Measurements from ENCODE around the gene RGS5.
"Not testable (repeated sequence)": the region's sequence is repeated elsewhere in the genome, so short reads cannot be mapped to it uniquely, and the experiment has no call there.

The RGS5 gene, protein sequence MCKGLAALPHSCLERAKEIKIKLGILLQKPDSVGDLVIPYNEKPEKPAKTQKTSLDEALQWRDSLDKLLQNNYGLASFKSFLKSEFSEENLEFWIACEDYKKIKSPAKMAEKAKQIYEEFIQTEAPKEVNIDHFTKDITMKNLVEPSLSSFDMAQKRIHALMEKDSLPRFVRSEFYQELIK

DNA sequence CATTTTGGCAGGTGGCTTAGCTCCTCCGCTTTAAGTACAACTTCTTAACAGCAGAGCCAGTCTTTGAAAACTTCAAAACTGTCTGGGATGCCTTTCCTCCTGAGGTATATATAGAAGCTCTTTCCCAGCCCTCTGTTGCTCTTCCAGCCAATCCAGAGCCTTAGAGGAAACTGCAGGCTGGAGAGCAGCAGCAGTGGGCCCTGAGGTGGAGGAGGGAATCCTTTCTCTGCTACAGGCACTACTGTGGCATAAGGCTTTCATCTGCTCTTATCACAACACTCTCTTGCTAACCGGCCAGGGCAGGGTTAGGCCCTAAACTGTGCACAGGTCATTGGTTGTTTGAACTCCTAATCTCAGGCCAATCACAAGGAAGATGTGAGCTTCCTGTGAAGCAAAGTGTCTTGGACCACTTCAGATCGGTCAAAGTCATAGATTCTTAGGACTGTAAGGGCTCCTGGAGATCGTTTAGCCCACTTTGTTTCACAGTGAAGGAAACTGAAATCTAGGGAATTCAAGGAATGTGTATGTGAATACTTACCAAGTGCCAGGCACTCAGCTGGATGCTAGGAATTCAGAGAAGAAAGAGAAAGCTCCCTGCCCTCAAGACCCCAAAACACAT lies at the start of gene RGS5:
Gene RGS5, minus strand, starts transcription at position 84 of the 619 bp plus-strand sequence. Its CDS starts 81 bp downstream, at position 3.
- peak; percentile 55 for DNase-seq

DNA sequence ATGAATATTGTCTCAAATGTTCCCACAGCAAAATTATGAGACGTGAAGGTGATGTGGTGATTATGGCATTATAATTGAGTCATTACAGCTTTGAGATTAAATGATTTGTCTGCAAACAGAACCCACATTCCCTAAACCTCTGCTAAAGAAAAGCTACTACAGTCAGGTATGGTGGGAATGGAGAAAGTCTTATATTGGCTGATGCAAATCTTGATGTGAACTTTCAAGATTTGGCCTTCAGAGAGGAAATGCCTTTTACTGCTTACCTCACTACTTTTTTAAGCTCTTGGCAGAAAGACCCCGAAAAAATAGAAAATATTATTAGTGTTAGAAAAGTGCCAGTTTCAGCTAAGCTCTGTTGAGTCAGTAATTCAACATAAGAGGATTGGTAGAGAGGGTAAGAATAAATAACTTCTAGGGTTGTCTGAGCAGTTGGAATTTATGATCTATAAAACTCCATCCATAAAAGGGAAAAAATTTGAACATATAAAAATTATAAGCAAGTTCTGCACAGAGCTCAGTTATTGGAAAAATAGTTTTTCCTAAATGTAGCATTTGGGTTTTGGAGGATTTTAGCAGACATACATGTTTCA lies 47.8 kb upstream of the RGS5 start:
- DNase-seq, result no peak

DNA sequence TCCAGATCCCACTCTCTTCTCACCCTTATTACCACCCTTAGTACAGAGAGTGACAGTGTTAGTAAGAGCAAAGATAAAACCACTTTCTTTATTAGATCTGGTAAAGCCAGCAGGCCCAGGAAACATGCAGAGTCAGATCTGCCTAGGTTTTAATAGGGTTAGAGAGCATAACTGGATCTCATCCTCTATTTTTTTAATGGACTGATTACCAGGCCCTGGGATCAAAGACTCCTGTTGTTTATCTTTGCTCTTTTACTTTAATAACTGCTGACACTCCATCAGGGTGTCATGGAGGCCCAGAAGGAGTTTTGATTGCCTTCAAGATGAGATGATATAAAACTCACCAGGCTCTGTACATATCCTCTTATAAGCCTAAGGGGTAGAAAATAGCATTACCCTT lies 45.3 kb upstream of the RGS5 start:
- DNase-seq, result no peak

DNA sequence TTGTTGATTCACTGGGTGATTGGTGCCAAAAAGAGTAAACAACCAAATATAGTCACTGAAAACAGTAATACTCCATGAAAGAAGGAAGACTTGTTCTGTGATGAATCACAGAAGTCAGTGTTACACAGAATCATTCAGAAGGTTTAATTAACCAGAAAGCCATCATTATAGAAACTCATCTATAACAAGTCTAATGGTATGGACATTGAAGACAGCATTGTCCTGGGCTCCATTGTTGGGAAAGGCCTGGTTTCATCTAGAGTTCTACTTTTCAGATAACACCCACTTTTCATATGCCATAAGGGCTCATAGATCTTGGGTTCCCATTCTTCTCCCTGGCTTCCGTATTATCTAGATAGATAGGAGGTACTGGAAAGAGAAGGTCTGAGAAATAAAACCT lies 41.9 kb upstream of the RGS5 start:
- not testable (repeated sequence) for DNase-seq

DNA sequence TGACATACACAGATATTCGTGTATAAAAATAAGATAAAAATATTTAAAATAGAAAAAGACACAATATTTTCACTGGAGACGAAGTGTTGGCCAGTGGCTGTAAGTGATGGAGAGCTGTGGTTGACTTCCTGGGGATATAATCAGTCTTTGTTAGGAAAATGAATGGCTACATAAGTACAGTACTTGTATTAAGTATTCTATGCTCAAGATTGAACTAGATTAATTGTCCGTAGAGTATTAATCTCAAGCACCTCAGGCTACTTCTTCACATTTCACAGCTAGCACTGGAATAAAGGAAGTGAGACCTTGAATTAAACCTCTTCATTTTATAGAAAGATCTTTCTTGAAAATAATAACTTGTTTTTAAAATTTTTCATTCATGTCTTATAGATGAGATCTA lies 39.0 kb upstream of the RGS5 start:
- no peak for DNase-seq

DNA sequence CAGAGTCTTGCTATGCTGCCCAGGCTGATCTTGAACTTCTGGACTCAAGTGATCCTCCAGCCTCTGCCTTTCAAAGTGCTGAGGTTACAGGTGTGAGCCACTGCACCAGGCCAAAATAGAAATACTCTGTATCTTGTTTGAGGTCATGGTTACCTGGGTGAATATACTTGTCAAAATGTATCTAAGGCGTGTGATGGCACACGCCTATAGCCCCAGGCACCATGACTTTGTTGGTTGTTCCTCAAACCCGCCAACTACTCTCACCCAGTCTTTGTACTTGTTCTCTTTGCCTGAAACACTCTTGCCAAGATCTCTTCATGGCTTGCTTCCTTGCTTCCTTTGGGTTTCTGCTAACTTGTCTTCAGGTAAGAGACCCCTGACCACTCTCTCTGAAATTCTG lies 38.0 kb upstream of the RGS5 start:
- DNase-seq, result no peak

DNA sequence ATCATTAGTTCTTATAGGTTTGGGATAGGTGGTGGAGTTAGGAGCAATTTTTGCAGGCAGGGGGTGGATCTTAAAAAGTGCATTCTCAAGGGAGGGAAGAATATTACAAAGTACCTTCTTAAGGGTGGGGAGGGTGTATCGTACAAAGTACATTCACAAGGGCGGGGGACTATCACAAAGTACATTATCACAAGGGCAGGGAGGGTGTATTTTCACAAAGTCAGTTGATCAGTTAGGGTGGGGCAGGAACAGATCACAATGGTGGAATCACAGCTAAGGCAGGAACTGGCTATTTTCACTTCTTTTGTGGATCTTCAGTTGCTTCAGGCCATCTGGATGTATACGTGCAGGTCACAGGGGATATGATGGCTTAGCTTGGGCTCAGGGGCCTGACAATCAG lies 30.9 kb upstream of the RGS5 start:
- DNase-seq, result not testable (repeated sequence)

DNA sequence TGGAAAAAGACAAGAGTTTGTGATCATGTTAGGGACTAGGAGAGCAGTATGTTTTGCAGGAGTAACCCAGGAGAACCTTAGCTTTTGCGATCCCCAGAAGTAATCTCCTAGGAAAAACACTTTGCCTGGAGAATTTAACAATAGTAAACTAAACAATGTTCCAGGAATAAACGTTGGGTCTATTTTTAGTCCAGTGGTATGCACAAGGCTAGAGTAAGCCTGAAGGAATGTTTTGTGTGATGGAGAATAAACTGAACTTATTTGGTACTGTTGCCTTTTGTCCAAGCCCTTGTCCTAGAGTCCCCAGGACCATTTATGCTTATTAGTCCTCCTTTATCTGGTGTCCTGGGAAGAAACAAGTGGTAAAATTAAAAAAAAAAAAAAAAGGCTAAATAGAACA lies 28.7 kb upstream of the RGS5 start:
- DNase-seq, result peak; percentile 77

DNA sequence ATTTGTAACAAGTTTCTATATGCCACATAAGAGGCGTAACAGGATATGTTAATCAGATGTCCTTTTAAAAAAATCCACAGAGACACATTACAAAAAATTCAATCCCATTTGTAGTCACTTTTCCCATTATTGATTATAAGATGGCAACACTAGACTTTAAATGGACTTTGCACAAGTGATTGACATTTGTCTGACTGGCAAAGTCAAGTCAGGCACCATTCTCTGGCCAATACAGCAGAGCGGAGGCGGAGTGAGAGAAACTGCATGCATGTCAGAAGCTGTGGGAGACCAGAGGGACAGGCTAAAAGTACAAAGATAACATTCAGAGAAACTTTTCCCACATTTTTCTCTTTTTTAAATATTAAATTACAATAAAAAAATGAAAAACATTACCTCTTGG lies 28.1 kb upstream of the RGS5 start:
- no peak for DNase-seq

DNA sequence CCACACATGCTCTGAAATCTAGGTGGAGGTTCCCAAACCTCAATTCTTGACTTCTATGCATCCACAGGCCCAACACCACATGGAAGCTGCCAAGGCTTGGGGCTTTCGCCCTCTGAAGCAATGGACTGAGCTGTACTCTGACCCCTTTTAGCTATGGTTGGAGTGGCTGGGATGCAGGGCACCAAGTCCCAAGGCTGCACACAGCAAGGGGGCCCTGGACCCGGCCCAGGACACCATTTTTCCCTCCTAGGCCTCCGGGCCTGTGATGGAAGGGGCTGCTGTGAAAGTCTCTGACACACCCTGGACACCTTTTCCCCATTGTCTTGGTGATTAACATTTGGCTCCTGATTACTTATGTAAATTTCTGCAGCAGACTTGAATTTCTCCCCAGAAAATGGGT lies 25.6 kb upstream of the RGS5 start:
- DNase-seq, result not testable (repeated sequence)

DNA sequence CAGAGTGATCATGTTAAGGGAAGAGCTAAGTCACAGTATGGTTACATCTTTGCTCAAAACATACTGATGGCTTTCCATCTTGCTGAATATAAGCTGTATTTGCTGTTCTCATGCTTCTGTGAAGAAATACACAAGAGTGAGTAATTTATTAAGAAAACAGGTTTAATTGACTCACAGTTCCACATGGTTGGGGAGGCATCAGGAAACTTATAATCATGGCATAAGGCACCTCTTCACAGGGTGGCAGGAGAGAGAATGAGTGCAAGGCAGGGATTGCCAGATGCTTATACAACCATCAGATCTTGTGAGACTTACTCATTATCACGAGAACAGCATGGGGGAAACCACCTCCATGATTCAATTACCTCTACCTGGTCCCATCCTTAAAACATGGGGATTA lies 24.4 kb upstream of the RGS5 start:
- DNase-seq, result peak; percentile 19

DNA sequence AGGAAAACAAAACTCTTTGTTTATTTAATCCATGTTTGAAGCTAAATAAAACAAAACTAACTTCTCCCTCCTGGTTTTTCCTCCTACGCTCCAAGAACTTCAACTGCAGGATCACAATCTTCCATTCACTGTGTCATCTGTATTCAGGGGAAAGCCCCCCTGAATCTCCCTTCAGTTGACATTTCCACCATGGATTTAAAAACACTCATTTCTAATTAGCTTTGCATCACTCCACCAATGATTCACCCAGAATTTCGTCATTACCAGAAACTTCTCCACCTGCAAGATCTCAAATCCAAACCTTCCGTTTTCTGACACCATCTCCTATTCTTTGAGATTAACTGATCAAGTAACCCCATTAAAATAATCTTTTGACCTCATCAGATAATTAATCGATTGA lies 10.9 kb upstream of the RGS5 start:
- DNase-seq, result no peak

DNA sequence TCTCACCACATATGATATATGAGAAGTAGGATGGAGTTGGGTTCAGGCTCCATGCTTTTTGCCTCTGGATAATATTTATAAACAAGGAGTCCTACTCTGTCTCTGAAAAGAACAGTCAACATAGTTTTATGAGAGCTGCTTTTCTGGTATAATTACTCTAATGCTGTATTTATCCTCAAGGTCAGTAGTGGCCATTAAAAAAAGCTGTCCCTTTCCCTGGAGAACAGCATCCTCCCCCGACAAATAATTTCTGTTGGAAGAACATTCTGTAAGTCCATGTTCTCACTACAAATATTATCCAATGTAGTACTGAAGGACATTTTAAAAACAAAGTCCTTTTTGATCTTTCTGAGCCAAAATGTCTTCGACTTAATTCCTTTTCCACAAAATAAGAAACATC lies 9.0 kb upstream of the RGS5 start:
- DNase-seq, result no peak

DNA sequence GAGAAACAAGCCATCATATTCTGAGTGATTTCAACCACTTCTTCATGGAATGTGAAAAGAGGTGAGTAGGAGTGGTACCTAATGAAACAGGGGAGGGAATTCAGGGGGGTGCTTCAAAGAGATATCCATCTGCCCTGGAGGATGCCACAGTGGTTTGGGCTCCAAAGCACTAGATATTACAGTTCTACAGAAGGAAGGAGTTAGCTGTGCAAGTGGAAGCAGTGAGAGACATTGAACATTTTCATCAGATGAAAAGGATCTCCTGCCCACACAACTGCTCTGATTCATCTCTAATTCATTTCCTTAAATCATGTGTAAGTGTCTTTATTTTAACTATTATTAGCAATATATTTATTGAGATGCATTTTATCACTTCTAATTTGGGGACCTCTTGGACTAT lies 2.8 kb upstream of the RGS5 start:
- peak; percentile 27 for DNase-seq

DNA sequence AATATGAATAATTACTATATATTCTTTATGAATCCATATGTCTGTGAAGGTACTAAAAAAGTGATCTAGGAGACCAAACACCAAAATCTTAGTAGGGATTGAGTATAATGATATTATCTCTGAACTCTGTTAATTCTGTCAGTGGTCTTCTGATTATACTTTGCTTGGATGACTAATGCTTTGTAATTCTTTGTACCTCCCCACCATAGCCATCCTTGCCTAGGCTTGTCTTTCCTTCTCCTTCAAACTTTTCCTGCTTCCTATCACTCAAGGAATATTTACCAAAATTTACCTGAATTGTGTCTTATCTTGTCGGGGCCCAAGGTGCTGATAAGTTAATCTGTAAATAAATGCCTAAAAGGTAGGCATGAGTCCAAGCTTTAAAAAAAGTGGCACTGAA lies 845 bp upstream of the RGS5 start:
- DNase-seq, result no peak

DNA sequence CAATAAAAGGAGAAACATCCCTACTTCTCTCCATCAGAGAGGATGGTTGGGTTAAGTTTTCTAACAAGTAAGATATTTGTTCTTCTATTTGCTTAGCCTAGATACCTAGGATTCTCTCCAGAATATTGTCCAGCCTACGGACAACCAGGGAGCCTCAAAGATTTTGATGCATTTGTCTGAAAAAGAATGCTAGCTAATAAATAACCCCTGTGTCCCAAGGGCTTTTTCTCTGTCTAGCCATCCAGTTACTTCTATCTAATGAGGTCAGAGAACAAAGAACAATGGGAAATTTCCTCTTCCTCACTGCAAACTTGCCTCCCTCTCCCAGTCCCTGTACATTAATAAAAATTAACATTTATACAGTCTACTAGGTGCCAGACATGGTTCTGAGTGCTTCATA lies 810 bp downstream of the RGS5 start:
- DNase-seq, result no peak

DNA sequence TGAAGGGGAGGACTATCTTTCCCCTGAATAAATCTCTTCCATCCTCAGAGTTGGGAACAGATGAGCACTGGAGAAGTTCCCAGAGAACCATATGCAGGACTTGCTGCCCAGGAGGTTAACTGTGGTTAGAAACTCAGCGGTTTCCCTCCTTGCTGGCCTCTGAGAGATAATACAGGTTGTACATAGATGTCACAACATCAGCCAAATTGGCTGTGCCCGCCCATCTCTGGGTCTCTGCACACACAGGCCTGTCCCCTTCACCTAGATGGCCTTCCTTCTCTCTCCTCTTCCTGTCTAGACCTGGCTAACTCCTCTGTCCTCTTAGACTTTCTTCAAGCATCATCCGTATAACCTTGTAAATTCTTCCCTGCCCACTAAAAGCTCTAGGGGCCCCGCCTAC lies 5.7 kb downstream of the RGS5 start:
- DNase-seq, result no peak

DNA sequence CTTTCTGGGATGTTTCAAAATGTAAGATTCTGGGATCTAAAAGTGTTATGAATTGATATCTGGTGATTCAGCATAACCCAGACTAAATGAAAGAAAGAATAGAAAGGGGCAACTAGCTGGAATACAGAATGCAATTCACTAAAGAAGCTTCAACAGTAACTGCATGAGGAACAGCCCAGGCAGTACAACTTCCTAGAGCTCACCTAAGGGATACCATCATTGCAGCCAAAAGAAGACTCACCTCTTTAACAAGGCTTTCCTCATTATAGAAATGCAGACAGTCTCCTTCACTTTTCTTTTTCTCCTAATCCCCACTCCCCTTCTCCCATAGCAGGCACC lies 6.3 kb downstream of the RGS5 start:
- no peak for DNase-seq

DNA sequence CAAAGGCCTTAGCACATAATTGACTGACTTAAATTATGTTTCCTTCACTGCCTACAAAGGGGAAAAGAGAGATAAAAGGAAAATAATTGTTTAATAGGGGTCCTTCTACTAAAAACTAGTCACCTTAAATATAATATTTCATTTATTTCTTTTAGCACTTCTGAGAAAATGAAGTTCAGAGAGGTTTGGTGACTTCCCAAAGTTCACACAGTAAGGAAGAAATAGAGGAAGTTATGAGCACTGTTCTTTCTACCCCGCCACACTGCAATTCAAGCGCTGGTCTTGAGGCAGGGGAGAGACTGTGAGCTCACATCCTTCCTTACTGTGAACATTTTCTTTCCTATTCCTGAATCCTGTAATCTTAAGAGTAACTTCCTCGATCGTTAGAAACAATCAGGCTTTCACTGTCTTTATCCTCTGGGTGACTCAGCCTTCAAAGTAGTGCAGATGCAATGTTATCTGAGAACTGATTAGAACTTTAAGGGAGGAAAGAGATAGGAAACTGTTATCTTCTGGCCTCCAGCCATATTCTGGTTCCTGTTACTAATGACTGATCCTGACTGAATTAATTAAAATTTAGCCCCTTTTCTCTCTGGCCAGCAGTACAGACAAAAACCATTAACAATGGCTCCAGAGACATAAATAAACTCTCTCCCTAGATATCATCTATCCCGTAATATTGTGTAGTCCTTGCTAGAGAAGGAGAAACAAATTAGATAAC lies 6.8 kb downstream of the RGS5 start:
- no peak for DNase-seq

DNA sequence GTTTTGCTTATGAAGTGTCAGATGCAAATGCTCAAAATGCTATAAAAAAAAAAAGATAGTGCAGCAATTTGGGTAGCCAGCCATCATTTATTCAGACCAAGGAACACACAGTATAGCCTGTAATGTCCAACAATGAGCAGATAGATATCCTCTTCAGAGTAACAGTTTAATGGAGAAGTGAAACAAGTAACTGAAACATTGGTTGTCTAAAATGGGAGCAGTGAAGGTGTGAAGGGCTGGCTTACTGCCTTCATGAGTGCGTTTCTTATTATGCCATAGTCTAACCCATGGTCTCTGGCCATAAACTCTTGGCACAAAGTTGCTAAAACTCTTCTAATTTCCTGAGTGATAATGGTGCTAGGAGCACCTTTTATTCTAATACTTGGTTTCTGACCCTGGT lies 11.4 kb downstream of the RGS5 start:
- DNase-seq, result no peak

DNA sequence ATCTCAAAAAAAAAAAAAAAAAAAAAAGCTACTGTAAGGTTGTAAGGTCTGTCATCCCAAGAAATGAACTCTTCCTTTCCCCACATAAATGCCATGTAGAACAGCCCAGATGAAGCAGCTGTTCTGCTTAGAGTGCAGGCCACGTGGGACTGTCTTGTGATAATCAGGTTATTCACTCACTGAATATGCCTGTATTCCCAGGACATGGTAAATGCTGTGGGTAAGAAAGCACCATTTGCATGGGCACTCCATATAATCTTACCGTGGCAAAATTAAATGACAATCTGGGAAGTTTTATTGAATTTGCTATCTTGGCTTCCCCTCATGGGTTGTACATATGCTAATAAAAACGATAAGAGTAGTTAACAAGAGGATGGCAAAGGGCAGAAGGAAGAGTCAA lies 13.8 kb downstream of the RGS5 start:
- no peak for DNase-seq

DNA sequence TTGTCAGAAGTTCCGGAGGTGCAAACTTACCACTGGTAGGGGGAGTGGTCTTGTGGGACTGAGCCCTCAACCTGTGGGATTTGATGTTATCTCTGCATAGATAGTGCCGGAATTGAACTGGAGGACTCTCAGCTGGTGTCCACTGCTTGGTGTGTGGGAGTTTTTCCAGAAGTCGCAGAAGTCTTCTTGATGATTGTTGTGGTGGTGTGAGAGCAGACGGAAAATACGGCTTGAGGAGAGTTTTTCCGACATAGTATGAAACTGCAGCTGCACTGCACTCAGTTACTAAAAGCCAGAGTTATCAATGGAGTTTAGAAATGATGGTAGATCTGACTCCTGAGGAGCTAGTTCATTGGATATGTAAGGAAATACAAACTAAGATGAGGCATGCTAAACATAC lies 14.9 kb downstream of the RGS5 start:
- DNase-seq, result no peak

DNA sequence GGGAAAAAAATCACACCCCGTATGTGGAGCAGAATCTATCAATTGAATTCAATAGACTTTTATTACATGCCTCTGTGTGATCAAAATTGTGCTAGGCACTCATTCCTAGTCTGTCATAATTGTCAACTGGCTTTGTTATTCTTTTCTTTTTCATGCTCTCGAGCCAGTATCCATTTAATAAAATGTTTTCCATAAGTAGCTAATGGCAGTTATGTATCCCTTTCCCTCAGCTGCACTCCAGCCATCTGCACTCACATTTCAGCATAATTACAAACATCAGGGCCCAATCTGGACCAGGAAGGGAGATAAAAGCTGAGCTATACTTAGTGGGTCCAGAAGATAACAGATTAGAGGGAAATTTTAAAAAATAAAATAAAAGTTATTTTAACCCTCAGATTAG lies 15.9 kb downstream of the RGS5 start:
- DNase-seq, result no peak

DNA sequence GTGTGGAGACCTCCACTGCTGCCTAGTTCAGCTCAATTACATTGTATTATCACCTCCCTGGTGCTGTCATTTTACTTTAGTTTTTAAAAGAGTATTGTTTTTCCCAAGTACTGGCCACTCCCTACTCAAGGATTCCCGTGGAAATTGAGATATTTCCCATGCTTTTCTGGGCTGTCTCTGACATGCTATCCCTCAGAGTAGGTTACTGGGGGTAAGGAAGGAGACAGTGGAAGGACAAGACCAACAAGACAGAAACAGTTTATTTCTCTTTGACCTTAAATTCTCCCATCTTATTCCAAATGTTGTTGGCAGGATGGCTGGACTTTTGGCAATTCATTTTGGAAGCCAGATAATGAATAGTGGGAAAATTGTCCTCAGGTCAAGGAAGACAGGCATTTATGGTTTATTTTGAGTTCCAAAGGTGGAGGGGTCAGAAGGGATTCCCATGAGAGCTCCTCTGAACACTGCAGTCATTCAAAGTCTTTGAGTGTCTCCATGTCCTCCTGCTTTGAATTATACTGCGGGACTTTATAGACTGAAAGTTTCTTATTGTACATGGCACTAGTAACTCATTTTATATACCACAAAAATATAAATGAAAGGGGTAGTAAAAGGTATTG lies 20.3 kb downstream of the RGS5 start:
- no peak for DNase-seq

Data from fibroblast of skin of right quadriceps (primary cell).